Measurements from ENCODE around the gene FTCDNL1.

FTCDNL1 gene

GRCh38 chr2:199842631-199843395 lies 8.2 kb downstream of the FTCDNL1 start:
- DNase-seq (ENCODE audit: low spot score) = no peak

GRCh38 chr2:199841409-199841808 lies 9.6 kb downstream of the FTCDNL1 start:
- no peak for DNase-seq (ENCODE audit: low spot score)

GRCh38 chr2:199838399-199838798 lies 12.6 kb downstream of the FTCDNL1 start:
- DNase-seq (ENCODE audit: low spot score) = no peak

GRCh38 chr2:199836943-199837342 lies 14.0 kb downstream of the FTCDNL1 start:
- DNase-seq (ENCODE audit: low spot score) = no peak

GRCh38 chr2:199833525-199833924 lies 17.5 kb downstream of the FTCDNL1 start:
- no peak for DNase-seq (ENCODE audit: low spot score)

GRCh38 chr2:199830531-199830930 lies 20.5 kb downstream of the FTCDNL1 start:
- no peak for DNase-seq (ENCODE audit: low spot score)

- no peak for DNase-seq (ENCODE audit: low spot score)
Observed at GRCh38 chr2:199829628-199830027, 21.4 kb downstream of the FTCDNL1 start.

- no peak for DNase-seq (ENCODE audit: low spot score)
Observed at GRCh38 chr2:199819746-199820145, 31.2 kb downstream of the FTCDNL1 start.

- no peak for DNase-seq (ENCODE audit: low spot score)
Observed at GRCh38 chr2:199818754-199819153, 32.2 kb downstream of the FTCDNL1 start.

- DNase-seq (ENCODE audit: low spot score) = no peak
Observed at GRCh38 chr2:199818026-199818425, 33.0 kb downstream of the FTCDNL1 start.

- no peak for DNase-seq (ENCODE audit: low spot score)
Observed at GRCh38 chr2:199814817-199815211, 36.2 kb downstream of the FTCDNL1 start.

- DNase-seq (ENCODE audit: low spot score) = no peak
Observed at GRCh38 chr2:199814101-199814816, 36.7 kb downstream of the FTCDNL1 start.

- no peak for DNase-seq (ENCODE audit: low spot score)
Observed at GRCh38 chr2:199812493-199812892, 38.5 kb downstream of the FTCDNL1 start.

- no peak for DNase-seq (ENCODE audit: low spot score)
Observed at GRCh38 chr2:199811346-199811745, 39.6 kb downstream of the FTCDNL1 start.

- DNase-seq (ENCODE audit: low spot score) = no peak
Observed at GRCh38 chr2:199810422-199811171, 40.4 kb downstream of the FTCDNL1 start.

- no peak for DNase-seq (ENCODE audit: low spot score)
Observed at GRCh38 chr2:199807966-199808365, 43.0 kb downstream of the FTCDNL1 start.

GRCh38 chr2:199806179-199806578 lies 44.8 kb downstream of the FTCDNL1 start:
- DNase-seq (ENCODE audit: low spot score) = no peak

- DNase-seq (ENCODE audit: low spot score) = no peak
Observed at GRCh38 chr2:199804831-199805230, 46.2 kb downstream of the FTCDNL1 start.

- DNase-seq (ENCODE audit: low spot score) = no peak
Observed at GRCh38 chr2:199798831-199799580, 52.0 kb downstream of the FTCDNL1 start.

GRCh38 chr2:199797431-199798403 lies 53.3 kb downstream of the FTCDNL1 start:
- no peak for DNase-seq (ENCODE audit: low spot score)

GRCh38 chr2:199792381-199792780 lies 58.6 kb downstream of the FTCDNL1 start:
- no peak for DNase-seq (ENCODE audit: low spot score)

All from left forelimb (tissue), 1 donor.